Thyroid gland (tissue), 4 donors: ENCODE results near the gene SYPL2. TPM values are rescaled to one million over a fixed set of nuclear protein-coding genes. Genes with fewer than 3 reads are reported as not detected.

Experiments used
- DNase-seq, 2 donors: peaks; one replicate each; pipeline ENCODE4 v3.0.0-alpha.2; 2019
- H3K27ac ChIP-seq, 3 donors: fragments of 200-600 bp; sonication (generic); 1 replicate in 2 of 3; 2 replicates in 1 of 3; pipeline ENCODE4 v1.5.1; 2016 to 2019; ENCODE audit warnings: mild to moderate bottlenecking in 1 of 3, moderate library complexity in 1 of 3
- H3K27me3 ChIP-seq: fragments of 200-600 bp; sonication (generic); one replicate; pipeline ENCODE4 v1.5.1; 2019
- H3K36me3 ChIP-seq, 2 donors: fragments of 200-600 bp; sonication (generic); one replicate each; pipeline ENCODE4 v1.5.1; 2016 to 2019
- H3K4me1 ChIP-seq, 2 donors: fragments of 200-600 bp; sonication (generic); one replicate each; pipeline ENCODE4 v1.5.1; 2017 to 2019
- H3K4me3 ChIP-seq, 3 donors: fragments of 200-600 bp; sonication (generic); replicated peaks in 1 of 3; 1 replicate in 2 of 3; 2 replicates in 1 of 3; pipeline ENCODE4 v1.5.1; 2016; ENCODE audit warnings: mild to moderate bottlenecking in 1 of 3
- H3K9me3 ChIP-seq: fragments of 200-600 bp; sonication (generic); one replicate; pipeline ENCODE4 v1.5.1; 2017
- CTCF ChIP-seq, 6 experiments: fragments of 200-600 bp in 3 of 6; fragments of 450-650 bp in 3 of 6; sonication (generic) in 3 of 6; IDR thresholded peaks; one replicate each; pipeline ENCODE4 v1.5.1; 2016 to 2019; ENCODE audit warnings: antibody characterized with exemption in 6 of 6, mild to moderate bottlenecking in 2 of 6, inconsistent platforms in 1 of 6, moderate library complexity in 1 of 6
- POLR2A ChIP-seq, 2 donors: fragments of 450-650 bp; IDR thresholded peaks; one replicate each; pipeline ENCODE4 v1.6.1; 2017; ENCODE audit warnings: antibody characterized with exemption in 2 of 2, mild to moderate bottlenecking in 2 of 2, moderate library complexity in 1 of 2
- WGBS, 2 donors: methylation state at CpG; one replicate each; pipeline ENCODE4 v1.1.5; 2017; 5-methylcytosine and 5-hydroxymethylcytosine counted together
- intact Hi-C: fragments of 100-400 bp; cut with DNase I; formaldehyde crosslinking; loops from one replicate; pipeline ENCODE4 v1.15.1; 2023
- total RNA-seq, 4 donors: library from RNA; depleted of rRNA; stranded (reverse); fragments of >200 nt; gene quantifications; one replicate each; pipeline ENCODE4 v1.2.3, GENCODE V29; 2016

SYPL2 gene
- total RNA-seq, 4 donors from 2014 or later: 7.9 to 12.4 (median 9.1) TPM

- intact Hi-C loops: no loop called here
- TF ChIP-seq POLR2A (IDR thresholded peaks at IDR 0.05) (no peak), CTCF (IDR thresholded peaks at IDR 0.05) (no peak)
Measured at GRCh38 chr1:109454497-109455133, 11.7 kb upstream of the SYPL2 start.

GRCh38 chr1:109457819-109458218 is 8.5 kb upstream of the SYPL2 start:
- 89% methylated on average over 4 of the region's 4 CpGs for WGBS, 2 donors
- Histone ChIP-seq H3K27me3 (no peaks in the 10 kb centered on the region), H3K4me1 (no peaks in the 10 kb centered on the region), H3K27ac (no peak overlapping the region), H3K36me3 (no peaks in the 10 kb centered on the region), H3K4me3 (no peak overlapping the region), H3K9me3 (no peaks in the 10 kb centered on the region)
- TF ChIP-seq POLR2A (IDR thresholded peaks at IDR 0.05) (no peak), CTCF (IDR thresholded peaks at IDR 0.05) (no peak)
- no peak for DNase-seq
- intact Hi-C loops: no loop called here

More at GRCh38 chr1:109454497-109455133, 11.7 kb upstream of the SYPL2 start:
- no peaks in the 10 kb centered on the region for H3K27me3 ChIP-seq
- H3K27ac ChIP-seq: no peak overlapping the region
- no peaks in the 10 kb centered on the region for H3K36me3 ChIP-seq
- WGBS, 2 donors: 93 to 96% methylated on average over 1 of the region's 1 CpG
- DNase-seq: no peak
- no peak overlapping the region for H3K4me3 ChIP-seq
- H3K4me1 ChIP-seq: no peaks in the 10 kb centered on the region
- no peaks in the 10 kb centered on the region for H3K9me3 ChIP-seq

GRCh38 chr1:109466125-109466451 is 258 bp upstream of the SYPL2 start:
- H3K27ac ChIP-seq: peak overlapping the region; percentile 66 to 93 (median 73)
- H3K27me3 ChIP-seq: no peaks in the 10 kb centered on the region
- no peak for DNase-seq
- WGBS, 2 donors: 7 to 8% methylated on average over 15 to 24 of the region's 24 CpGs
- H3K36me3 ChIP-seq: no peaks in the 10 kb centered on the region
- H3K4me3 ChIP-seq: peak overlapping the region; percentile 34 to 69 (median 65)
- TF ChIP-seq POLR2A (IDR thresholded peaks at IDR 0.05) (no peak), CTCF (IDR thresholded peaks at IDR 0.05) (no peak)
- H3K4me1 ChIP-seq: peaks cover 15% of the 10 kb centered on the region in 2 donors
- intact Hi-C loops: no loop called here
- no peaks in the 10 kb centered on the region for H3K9me3 ChIP-seq

GRCh38 chr1:109467301-109467777 is 993 bp downstream of the SYPL2 start:
- Histone ChIP-seq H3K36me3 (no peaks in the 10 kb centered on the region), H3K27ac (peak overlapping the region in 2 of 3 donors; percentile 43 to 93), H3K27me3 (no peaks in the 10 kb centered on the region), H3K9me3 (no peaks in the 10 kb centered on the region), H3K4me3 (peak overlapping the region in 1 of 3 donors; percentile 65), H3K4me1 (peaks cover 15% of the 10 kb centered on the region in 2 donors)
- intact Hi-C loops: no loop called here
- DNase-seq: no peak
- TF ChIP-seq POLR2A (IDR thresholded peaks at IDR 0.05): no peak
- no peak for TF ChIP-seq CTCF (IDR thresholded peaks at IDR 0.05)
- 16 to 20% methylated on average over 17 to 22 of the region's 23 CpGs for WGBS, 2 donors

- Histone ChIP-seq H3K9me3 (no peaks in the 10 kb centered on the region), H3K4me1 (peaks cover 15% of the 10 kb centered on the region in 2 donors), H3K27ac (peak overlapping the region in 1 of 3 donors; percentile 4), H3K36me3 (no peaks in the 10 kb centered on the region), H3K4me3 (no peak overlapping the region), H3K27me3 (no peaks in the 10 kb centered on the region)
- intact Hi-C loops: no loop called here
- DNase-seq: no peak
- 100% methylated on average over 1 of the region's 1 CpG for WGBS, 2 donors
- TF ChIP-seq CTCF (IDR thresholded peaks at IDR 0.05): no peak
- no peak for TF ChIP-seq POLR2A (IDR thresholded peaks at IDR 0.05)
Measured at GRCh38 chr1:109468061-109468460, 1.7 kb downstream of the SYPL2 start.
